Loucy (cell line): ENCODE measurements around the gene LSP1.

ENCODE experiments used
- CTCF ChIP-seq: fragments of 200-600 bp; sonication (generic); conservative IDR thresholded peaks from 2 replicates; pipeline ENCODE4 v1.5.1; 2014; ENCODE audit warnings: mild to moderate bottlenecking, antibody characterized with exemption, low read length
- EZH2phosphoT487 ChIP-seq: fragments of 200-600 bp; IDR thresholded peaks from 2 replicates; pipeline ENCODE4 v1.6.1; 2018; ENCODE audit warnings: antibody characterized with exemption, mild to moderate bottlenecking, moderate library complexity, borderline replicate concordance

DNA sequence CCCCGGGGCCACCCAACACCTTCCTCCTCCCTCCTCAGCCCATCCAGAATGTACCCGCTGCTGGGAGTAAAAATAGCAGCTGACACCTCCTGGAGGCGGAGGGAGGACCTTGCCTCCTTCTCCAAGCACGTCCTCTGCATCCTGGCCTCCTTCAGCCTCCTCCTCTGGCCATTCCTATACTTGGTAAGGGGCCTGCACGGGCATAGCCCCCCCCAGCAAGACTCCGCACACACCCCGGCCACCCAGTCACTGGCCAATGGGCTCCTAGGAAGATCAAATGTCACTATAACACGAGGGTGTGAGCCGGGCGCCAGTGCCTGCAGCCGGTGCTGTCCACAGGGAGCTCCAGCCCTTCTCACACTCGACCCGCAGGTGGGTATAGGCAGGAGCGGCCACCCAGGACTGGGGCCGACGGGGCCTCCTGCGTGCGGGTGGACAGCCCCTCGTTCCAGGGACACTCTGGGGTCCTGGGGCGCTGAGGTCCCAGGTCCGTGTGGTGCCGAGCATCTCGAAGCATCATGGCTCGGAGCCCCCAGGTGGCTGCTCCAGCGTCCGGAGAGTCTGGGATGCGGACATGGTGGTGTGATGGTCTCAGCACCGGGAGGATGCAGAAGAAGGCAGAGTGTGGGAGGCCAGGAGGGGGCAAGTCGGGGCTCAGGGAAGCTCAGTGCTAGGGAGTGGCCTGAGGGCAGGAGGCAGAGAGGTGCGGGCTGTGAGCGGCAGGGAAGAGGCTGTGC lies 66.7 kb downstream of the LSP1 start, which contains the start of gene TNNT3:
- TF ChIP-seq CTCF, result no peak
- no peak for TF ChIP-seq EZH2phosphoT487
